SK-N-MC (cell line): Measurements from ENCODE around the gene AMIGO1.

ENCODE experiments used
- DNase-seq: peaks from one replicate; pipeline ENCODE4 v3.0.0-alpha.2; 2011; ENCODE audit warnings: low read depth, low spot score
- H3K27ac ChIP-seq: fragments of 200-600 bp; sonication (generic); 2 replicates; pipeline ENCODE4 v1.5.1; 2016; ENCODE audit warnings: mixed run types
- H3K36me3 ChIP-seq: fragments of 200-600 bp; sonication (generic); 2 replicates; pipeline ENCODE4 v1.6.1; 2017; ENCODE audit warnings: antibody characterized with exemption, low read length, mixed read lengths; ENCODE audit not compliant: insufficient read depth
- H3K4me3 ChIP-seq: fragments of 200-600 bp; sonication (generic); 2 replicates; pipeline ENCODE4 v1.5.1; 2016
- H3K9ac ChIP-seq: fragments of 200-600 bp; sonication (generic); 2 replicates; pipeline ENCODE4 v1.8.0; 2017; ENCODE audit warnings: mixed run types, mixed read lengths; ENCODE audit not compliant: insufficient read length
- H3K9me3 ChIP-seq: fragments of 200-600 bp; sonication (generic); 2 replicates; pipeline ENCODE4 v1.6.1; 2017; ENCODE audit warnings: low read depth, mild to moderate bottlenecking, antibody characterized with exemption, low read length, moderate library complexity, mixed read lengths
- EZH2 ChIP-seq: fragments of 200-600 bp; sonication (generic); IDR thresholded peaks from one replicate; pipeline ENCODE4 v1.6.1; 2017; ENCODE audit warnings: antibody characterized with exemption
- FOXP2 ChIP-seq: optimal IDR thresholded peaks from 2 replicates; pipeline ENCODE3; 2011; ENCODE audit warnings: mild to moderate bottlenecking, moderate library complexity; ENCODE audit not compliant: insufficient read depth; ENCODE audit errors: extremely low read length, control extremely low read depth
- POLR2AphosphoS5 ChIP-seq: IDR thresholded peaks from 2 replicates; pipeline ENCODE4 v1.6.1; 2012; ENCODE audit warnings: mild to moderate bottlenecking, low read depth, low read length, borderline replicate concordance

Gene AMIGO1

DNA sequence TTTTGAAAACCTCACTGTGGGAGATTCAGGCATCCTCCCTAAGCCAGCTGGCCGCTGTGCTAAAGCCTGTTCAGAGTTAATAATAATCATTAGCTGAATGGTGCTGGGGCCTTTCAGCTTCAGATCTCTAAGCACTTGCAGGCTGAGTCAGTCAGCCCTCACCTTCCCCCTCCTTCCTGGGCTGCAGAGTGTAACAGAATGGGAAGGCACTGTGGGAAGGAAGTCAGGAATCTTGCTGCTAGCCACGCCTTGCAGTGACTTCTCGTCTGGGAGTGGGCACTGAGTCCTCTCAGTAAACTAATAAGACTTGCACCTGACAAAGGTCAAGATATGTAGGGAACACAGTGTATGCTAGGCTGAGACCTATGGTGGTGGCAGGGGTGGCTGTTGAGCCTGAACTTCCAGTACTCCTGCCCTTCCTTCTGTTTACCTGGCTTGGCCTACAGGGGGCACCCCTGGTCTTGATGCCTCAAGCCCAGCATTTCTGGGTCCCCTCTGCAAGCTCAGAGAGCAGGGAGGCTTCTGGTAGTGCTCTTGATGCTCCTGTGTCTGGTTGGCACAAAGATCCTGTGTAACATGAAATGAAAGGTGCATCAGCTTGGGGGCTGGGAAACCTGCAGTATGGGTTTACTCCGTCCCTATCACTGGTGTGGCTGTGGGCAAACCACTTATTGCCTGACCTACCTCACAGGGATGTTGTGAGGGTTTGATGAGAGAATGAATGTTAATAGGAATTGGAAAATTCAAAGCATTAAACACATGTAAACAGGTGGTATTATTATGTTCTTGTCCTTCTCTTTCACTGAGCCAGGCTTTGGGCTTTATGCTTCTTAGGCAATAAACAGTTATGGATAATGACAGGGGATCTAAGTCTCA lies 9.6 kb downstream of the AMIGO1 start:
- Histone ChIP-seq H3K9me3 (no peaks in the 10 kb centered on the region), H3K27ac (no peak overlapping the region), H3K4me3 (no peak overlapping the region), H3K9ac (no peak overlapping the region), H3K36me3 (peaks cover 4% of the 10 kb centered on the region; the same call in 1 of the 2 replicates)
- no peak for DNase-seq
- TF ChIP-seq FOXP2 = no peak
- no peak for TF ChIP-seq EZH2
- TF ChIP-seq POLR2AphosphoS5 = no peak

- no peak for DNase-seq
- Histone ChIP-seq H3K4me3 (no peak overlapping the region), H3K9me3 (no peaks in the 10 kb centered on the region), H3K27ac (no peak overlapping the region), H3K9ac (no peak overlapping the region), H3K36me3 (peaks cover 4% of the 10 kb centered on the region; the same call in 1 of the 2 replicates)
- TF ChIP-seq POLR2AphosphoS5 (no peak), FOXP2 (no peak), EZH2 (no peak)
Measured at GRCh38 chr1:109499081-109499480, 10.4 kb downstream of the AMIGO1 start.

- no peak overlapping the region for H3K27ac ChIP-seq
- DNase-seq = no peak
- peaks cover 4% of the 10 kb centered on the region; the same call in 1 of the 2 replicates for H3K36me3 ChIP-seq
- no peak for TF ChIP-seq POLR2AphosphoS5
- TF ChIP-seq FOXP2 = no peak
- no peak for TF ChIP-seq EZH2
- no peak overlapping the region for H3K9ac ChIP-seq
- no peak overlapping the region for H3K4me3 ChIP-seq
- no peaks in the 10 kb centered on the region for H3K9me3 ChIP-seq
Measured at GRCh38 chr1:109498161-109498801, 11.2 kb downstream of the AMIGO1 start.

DNA sequence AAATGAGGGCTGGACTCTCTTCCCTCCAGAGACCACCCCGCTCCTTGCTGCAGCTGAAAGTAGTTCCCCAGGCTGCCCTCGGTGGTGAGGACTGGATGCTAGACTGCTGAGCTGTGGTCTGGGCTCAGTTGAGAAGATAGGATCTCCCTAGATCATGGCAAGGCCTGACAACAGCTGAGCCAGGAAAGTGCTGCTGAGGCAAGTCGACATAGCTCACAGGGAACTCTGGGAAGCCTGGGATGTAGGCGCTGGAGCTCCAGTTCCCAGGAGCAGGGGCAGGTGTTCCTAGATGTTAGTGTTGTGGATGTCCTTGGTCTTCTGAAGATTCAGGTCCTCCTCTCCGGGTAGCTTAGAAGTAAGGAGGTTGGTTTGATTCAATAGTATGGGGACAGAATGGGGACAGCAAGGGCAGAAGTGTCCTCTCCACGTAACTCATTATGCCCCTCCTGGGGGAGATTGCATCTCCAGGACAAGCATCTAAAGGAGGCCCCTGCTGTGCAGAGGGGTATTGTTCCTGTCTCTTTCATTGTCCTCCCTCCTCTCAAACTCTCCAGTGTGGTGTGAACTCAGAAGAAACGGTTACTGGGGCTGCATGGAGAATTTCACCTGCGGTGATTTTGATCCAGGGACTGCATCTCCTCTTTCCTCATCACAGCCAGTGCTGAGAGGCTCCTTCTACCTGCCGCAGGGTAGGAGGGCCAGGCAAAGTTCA lies 11.9 kb downstream of the AMIGO1 start:
- DNase-seq = no peak
- Histone ChIP-seq H3K9ac (no peak overlapping the region), H3K36me3 (peaks cover 4% of the 10 kb centered on the region; the same call in 1 of the 2 replicates), H3K4me3 (no peak overlapping the region), H3K9me3 (no peaks in the 10 kb centered on the region), H3K27ac (no peak overlapping the region)
- TF ChIP-seq FOXP2 (no peak), EZH2 (no peak), POLR2AphosphoS5 (no peak)

DNA sequence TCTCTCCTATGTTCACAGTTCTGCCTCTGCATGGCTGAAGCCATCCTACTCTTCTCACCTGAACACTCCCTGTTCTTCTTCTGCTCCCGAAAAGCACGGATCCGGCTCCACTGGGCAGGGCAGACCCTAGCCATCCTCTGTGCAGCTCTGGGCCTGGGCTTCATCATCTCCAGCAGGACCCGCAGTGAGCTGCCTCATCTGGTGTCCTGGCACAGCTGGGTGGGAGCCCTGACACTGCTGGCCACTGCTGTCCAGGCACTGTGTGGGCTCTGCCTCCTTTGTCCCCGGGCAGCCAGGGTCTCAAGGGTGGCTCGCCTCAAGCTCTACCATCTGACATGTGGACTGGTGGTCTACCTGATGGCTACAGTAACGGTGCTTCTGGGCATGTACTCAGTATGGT lies 13.8 kb downstream of the AMIGO1 start:
- no peaks in the 10 kb centered on the region for H3K9me3 ChIP-seq
- H3K9ac ChIP-seq = no peak overlapping the region
- DNase-seq = no peak
- TF ChIP-seq EZH2 (no peak), POLR2AphosphoS5 (no peak), FOXP2 (no peak)
- no peak overlapping the region for H3K27ac ChIP-seq
- H3K4me3 ChIP-seq = no peak overlapping the region
- peaks cover 4% of the 10 kb centered on the region; the same call in 1 of the 2 replicates for H3K36me3 ChIP-seq

DNA sequence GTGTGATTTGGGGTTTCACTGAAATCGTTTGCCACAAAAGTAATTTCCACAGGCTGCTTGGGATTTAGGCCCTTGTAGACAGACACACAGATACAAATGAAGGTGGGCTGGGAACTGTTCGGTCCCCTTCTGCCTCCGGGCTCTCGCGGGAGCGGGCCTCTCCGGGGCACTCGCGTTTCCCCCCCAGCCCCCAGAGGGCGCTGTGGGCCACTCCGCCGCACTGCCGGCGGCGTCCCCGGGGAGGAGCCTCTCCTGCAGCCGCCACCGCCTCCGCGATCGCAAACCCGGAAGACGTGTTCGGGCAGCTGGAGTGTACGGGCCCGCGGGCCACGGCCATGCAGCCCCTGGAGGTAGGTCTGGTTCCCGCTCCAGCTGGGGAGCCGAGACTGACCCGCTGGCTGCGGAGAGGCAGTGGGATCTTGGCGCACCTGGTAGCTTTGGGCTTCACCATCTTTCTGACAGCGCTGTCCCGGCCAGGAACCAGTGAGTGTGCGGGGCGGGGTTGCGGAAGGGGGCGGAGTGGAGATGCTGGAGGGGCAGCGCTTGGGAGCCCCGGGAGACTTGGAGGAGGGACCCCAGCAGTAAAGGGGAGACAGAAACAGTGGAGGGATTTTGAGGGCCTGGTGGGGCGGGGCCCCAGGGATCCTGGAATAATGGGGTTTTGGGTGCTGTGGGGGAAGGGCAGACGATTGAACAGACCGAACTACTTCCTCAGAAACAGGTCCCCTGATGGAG lies 15.6 kb downstream of the AMIGO1 start, which contains the start of gene CYB561D1:
Gene CYB561D1 (plus strand): TSS at position 290 of the 735 bp plus-strand sequence. CDS start 46 bp downstream, at position 336.
- Histone ChIP-seq H3K4me3 (peak within 1 kb of the TSS; percentile 82), H3K9me3 (no peaks in the 10 kb centered on the region), H3K9ac (peak within 1 kb of the TSS; percentile 63), H3K27ac (no peak within 1 kb of the TSS), H3K36me3 (peaks cover 4% of the 10 kb centered on the region; the same call in 1 of the 2 replicates)
- no peak for TF ChIP-seq FOXP2
- TF ChIP-seq POLR2AphosphoS5 = peak; percentile 80
- DNase-seq = no peak

DNA sequence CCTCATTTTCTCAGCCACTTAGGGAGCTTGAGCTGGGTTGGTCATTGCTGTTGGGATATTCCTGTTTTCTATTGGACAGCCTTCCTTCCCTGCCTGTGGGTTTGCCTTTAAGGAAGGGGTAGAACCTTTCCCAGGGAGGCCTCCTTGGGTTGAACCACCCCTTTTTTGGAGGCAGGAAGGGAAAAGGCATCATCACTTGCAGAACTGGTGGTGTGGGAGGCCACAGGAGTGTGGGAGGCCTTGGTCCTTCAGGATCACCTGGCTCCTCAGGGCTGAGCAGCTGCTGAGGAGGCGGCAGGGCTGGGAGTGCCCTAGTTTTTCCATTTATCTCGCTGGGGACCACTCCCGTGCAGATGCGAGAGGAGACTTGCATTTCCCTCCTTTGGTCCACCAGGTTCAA lies 16.3 kb downstream of the AMIGO1 start:
- no peak overlapping the region for H3K27ac ChIP-seq
- no peak for DNase-seq
- peaks cover 4% of the 10 kb centered on the region; the same call in 1 of the 2 replicates for H3K36me3 ChIP-seq
- no peak for TF ChIP-seq EZH2
- TF ChIP-seq FOXP2 = no peak
- no peak for TF ChIP-seq POLR2AphosphoS5
- H3K9me3 ChIP-seq = no peaks in the 10 kb centered on the region
- peak overlapping the region; percentile 82; the same call in 1 of the 2 replicates for H3K4me3 ChIP-seq
- H3K9ac ChIP-seq = peak overlapping the region; percentile 63
